GM18951 (cell line): ENCODE results near the gene GABBR2.

Source experiments
- POLR2A ChIP-seq: IDR thresholded peaks from 4 replicates; pipeline ENCODE4 v1.6.1; 2011; ENCODE audit warnings: mild to moderate bottlenecking; ENCODE audit not compliant: insufficient read length, insufficient read depth; ENCODE audit errors: extremely low read depth
- in situ Hi-C: fragments of 300-500 bp; cut with MboI; formaldehyde crosslinking; loops from one replicate; pipeline ENCODE4 v1.12.0; 2022; ENCODE audit warnings: low sequenced_read_pairs, mixed read lengths, inconsistent platforms; ENCODE audit not compliant: unreplicated experiment

GABBR2 gene

DNA sequence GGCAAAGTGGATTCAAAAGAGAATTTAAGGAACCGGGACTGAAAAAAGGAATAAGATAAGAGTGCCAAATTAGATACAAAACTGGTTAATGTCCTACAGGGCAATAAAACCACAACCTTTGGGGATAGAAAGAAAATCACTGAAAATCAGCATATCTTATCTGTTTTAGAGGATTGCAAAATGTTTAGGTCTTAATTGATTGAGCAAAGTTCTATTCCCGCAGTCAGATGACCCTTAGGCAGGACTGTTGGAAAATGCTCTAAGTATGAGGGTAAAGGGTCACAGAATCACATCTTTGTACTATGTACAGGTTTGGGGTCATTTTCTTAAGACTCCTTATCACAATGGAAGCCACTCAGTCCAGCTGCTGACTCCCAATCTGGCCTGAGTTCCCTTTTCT, 129.0 kb downstream of the GABBR2 start:
- in situ Hi-C loops, result no loop called here
- no peak for TF ChIP-seq POLR2A

DNA sequence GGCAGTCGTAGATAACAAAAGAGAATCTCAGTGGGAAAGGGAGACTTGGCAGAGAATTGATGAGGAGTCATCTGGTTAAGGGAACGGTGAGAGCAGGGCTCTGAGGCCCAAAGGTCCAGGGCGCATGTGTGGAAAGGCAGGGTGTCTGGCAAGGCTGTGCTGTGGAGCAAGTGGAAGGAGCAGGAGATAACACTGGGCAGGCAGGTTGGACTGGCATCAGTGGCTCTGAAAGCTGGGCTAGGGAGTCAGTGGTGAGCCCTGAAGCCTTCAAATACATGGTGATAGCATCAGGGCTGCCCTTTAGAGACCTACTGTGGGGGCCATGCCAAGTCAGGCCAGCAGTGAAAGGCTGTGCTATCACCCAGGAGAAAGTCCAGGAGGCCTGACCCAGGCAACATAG, 131.3 kb downstream of the GABBR2 start:
- TF ChIP-seq POLR2A, result no peak
- in situ Hi-C loops, result no loop called here

DNA sequence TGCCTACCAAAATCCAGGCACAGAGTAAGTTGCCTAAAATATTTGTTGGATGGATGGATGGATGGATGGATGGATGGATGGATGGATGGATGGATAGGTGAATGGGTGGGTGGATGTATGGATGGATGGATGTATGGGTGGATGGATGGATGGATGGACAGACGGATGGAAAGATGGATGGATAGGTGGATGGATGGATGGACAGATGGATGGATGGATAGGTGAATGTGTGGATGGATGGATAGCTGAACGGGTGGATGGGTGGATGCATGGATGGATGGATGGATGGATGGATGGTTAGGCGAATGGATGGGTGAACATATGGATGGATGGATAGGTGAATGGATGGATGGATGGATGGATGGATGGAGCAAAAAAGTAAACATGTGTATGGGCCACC, 131.9 kb downstream of the GABBR2 start:
- TF ChIP-seq POLR2A, result no peak
- in situ Hi-C loops, result no loop called here

- no peak for TF ChIP-seq POLR2A
- in situ Hi-C loops, result no loop called here
These were observed 132.4 kb downstream of the GABBR2 start for GRCh38 chr9:98576354-98576753.

GRCh38 chr9:98575379-98576346, 133.1 kb downstream of the GABBR2 start:
- in situ Hi-C loops, result no loop called here
- TF ChIP-seq POLR2A, result no peak

- TF ChIP-seq POLR2A, result no peak
- in situ Hi-C loops, result no loop called here
These were observed 134.9 kb downstream of the GABBR2 start for GRCh38 chr9:98573749-98574278.

GRCh38 chr9:98572796-98573195, 135.9 kb downstream of the GABBR2 start:
- TF ChIP-seq POLR2A, result no peak
- in situ Hi-C loops, result no loop called here

GRCh38 chr9:98572054-98572627, 136.6 kb downstream of the GABBR2 start:
- no peak for TF ChIP-seq POLR2A
- in situ Hi-C loops, result no loop called here

GRCh38 chr9:98571643-98572042, 137.1 kb downstream of the GABBR2 start:
- in situ Hi-C loops, result no loop called here
- TF ChIP-seq POLR2A, result no peak

DNA sequence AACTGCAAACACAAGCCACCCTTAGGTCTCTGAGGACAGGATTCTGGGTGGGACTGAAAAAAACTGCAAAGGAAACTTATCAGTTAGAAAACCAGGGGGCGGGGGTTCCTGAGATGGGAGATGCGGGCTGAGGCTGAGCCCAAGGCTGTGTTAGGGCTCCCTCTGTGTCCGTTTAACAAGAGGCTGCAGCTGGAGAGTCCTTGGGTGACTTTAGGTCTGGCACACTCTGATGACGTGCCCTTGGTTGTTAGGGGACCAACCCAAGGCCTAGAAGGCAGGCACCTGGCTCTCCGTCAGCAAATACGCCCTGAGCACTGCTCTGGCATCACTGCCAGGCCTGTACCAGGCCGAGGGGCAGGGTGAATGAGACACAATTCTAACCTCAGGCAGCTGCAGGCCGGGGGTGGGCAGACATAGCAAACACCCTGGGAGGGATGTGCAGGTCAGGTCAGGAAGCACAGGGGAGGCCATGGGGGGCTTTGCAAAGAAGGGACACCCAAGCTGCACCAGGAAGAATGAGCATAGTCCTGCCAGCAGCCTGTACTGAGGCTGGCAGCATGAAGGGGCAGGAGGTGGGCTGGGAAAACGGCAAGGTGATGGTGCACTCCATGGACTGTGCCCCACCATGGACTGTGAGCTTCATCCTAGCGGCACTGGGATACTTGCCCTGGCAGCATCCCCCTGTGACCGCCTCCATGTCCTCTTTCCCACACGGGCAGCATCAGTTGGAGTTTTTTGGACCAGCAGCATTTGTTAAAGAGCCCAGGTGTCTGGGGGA, 137.9 kb downstream of the GABBR2 start:
- no peak for TF ChIP-seq POLR2A
- in situ Hi-C loops, result no loop called here

DNA sequence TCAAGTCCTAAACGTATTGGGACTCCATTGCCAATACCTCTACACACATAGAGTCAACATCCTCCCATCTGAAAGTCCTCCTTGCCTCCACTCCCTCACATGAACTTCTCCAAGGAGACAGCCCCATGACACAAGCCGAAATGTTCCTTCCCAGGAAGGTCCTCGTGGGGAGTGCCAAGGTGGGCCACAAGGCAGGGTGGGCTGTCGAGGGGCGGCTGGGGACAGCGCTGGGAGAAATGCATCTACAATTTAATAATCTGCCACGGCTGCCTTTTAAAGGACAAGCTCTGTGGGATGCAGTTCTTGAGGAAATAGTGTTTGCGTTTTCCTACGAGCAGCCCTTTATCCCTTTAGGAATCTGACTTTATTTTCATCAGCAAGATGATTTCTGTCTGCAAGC, 138.7 kb downstream of the GABBR2 start:
- in situ Hi-C loops, result no loop called here
- no peak for TF ChIP-seq POLR2A

DNA sequence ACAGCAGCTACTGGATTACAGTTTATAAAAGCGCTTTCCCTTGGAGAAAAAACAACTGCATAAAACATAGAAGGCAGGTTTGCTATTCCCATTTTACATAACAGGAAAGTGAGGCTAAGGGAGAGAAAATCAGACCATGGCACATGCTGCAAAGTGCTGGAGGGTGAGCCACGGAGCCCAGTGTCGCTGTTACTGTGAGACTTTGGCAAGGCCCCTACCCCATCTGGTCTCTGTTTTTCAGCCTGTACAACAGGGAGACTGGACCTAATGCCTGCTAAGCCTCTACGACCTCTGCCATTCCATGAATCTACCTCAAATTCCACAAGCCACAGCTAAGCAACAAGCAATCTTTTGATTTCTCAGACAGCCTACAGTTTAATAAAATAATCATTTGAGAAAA, 139.2 kb downstream of the GABBR2 start:
- in situ Hi-C loops, result no loop called here
- no peak for TF ChIP-seq POLR2A

DNA sequence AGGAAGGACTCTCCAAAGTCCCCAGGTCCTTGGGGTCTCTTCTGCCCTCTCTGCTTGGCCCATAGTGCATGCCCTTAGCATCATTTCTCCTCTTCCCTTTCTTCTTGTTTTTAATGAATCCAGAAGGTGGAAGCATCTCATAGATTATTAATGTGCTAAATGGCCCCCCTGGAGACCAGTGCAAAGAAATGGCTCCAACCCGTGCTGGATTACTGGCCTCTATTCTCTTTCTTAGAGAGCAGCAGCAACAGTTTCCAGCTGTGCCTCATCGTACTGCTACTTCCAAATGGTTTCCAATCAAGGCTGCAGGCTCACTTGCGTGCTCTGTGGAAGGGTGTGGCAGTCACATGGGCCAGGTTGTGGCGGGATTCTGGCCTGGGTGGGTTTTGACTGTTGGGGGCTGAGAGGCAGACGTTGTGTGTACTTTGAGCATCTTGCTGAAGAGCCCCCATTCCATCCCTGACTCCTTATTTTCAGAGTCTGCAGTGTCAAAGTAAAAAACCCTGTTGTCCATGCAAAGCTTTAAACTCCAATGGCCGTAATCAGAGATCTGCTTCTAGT, 139.7 kb downstream of the GABBR2 start:
- TF ChIP-seq POLR2A, result no peak
- in situ Hi-C loops, result no loop called here
